Fibroblast of lung (primary cell): ENCODE results near the gene FBXW5. TPM values are rescaled to one million over a fixed set of nuclear protein-coding genes. Genes with fewer than 3 reads are reported as not detected.

Source experiments
- DNase-seq, 2 donors: peaks; one replicate each; pipeline versions ENCODE4 v3.0.0 to v3.0.0-alpha.2; 2010; ENCODE audit warnings: low read depth in 2 of 2
- H2AFZ ChIP-seq: 2 replicates; pipeline ENCODE4 v1.5.1; 2012; ENCODE audit warnings: low read length, control low read depth, inconsistent platforms
- H3K27ac ChIP-seq: 2 replicates; pipeline ENCODE4 v1.5.1; 2011; ENCODE audit warnings: low read length, control low read depth; ENCODE audit not compliant: insufficient read depth
- H3K27me3 ChIP-seq: 2 replicates; pipeline ENCODE4 v1.5.1; 2011; ENCODE audit warnings: mild to moderate bottlenecking, low read length; ENCODE audit not compliant: control insufficient read depth, insufficient read depth
- H3K36me3 ChIP-seq: 2 replicates; pipeline ENCODE4 v1.5.1; 2011; ENCODE audit warnings: low read length; ENCODE audit not compliant: control insufficient read depth, insufficient read depth
- H3K4me1 ChIP-seq: 2 replicates; pipeline ENCODE4 v1.5.1; 2011; ENCODE audit warnings: low read length; ENCODE audit not compliant: control insufficient read depth, insufficient read depth; ENCODE audit errors: extremely low read depth
- H3K4me2 ChIP-seq: 2 replicates; pipeline ENCODE4 v1.5.1; 2011; ENCODE audit warnings: low read length, control low read depth; ENCODE audit not compliant: insufficient read depth; ENCODE audit errors: extremely low read depth
- H3K4me3 ChIP-seq, 4 experiments: fragments of 200-600 bp in 1 of 4; sonication (generic) in 1 of 4; replicated peaks in 1 of 4; 2 replicates each; pipeline ENCODE4 v1.5.1; 2011 to 2016; ENCODE audit warnings: low read length in 4 of 4, low read depth in 3 of 4, mild to moderate bottlenecking in 3 of 4, control low read depth in 2 of 4, inconsistent platforms in 1 of 4, mixed read lengths in 1 of 4; ENCODE audit not compliant: insufficient read depth in 1 of 4; ENCODE audit errors: control extremely low read depth in 1 of 4
- H3K79me2 ChIP-seq: 2 replicates; pipeline ENCODE4 v1.5.1; 2012; ENCODE audit warnings: mild to moderate bottlenecking, low read length, inconsistent platforms; ENCODE audit not compliant: control insufficient read depth, insufficient read depth
- H3K9ac ChIP-seq: 2 replicates; pipeline ENCODE4 v1.5.1; 2011; ENCODE audit warnings: mild to moderate bottlenecking, low read length, control low read depth; ENCODE audit not compliant: insufficient read depth
- H3K9me3 ChIP-seq: 2 replicates; pipeline ENCODE4 v1.5.1; 2012; ENCODE audit warnings: low read depth, low read length; ENCODE audit not compliant: control insufficient read depth, insufficient read depth
- H4K20me1 ChIP-seq: 2 replicates; pipeline ENCODE4 v1.5.1; 2011; ENCODE audit warnings: low read length; ENCODE audit not compliant: control insufficient read depth, insufficient read depth; ENCODE audit errors: extremely low read depth
- EZH2 ChIP-seq: IDR thresholded peaks from 2 replicates; pipeline ENCODE4 v1.5.1; 2012; ENCODE audit warnings: low read length, control low read depth, mild to moderate bottlenecking; ENCODE audit errors: missing control alignments
- polyA plus RNA-seq, 2 donors: library from polyadenylated mRNA; depleted of rRNA in 1 of 2; stranded (reverse) in 1 of 2; unstranded in 1 of 2; fragments of >200 nt; gene quantifications; 2 replicates each; pipeline ENCODE4 v1.2.1, GENCODE V29; 2011 to 2012; ENCODE audit warnings: missing spikeins in 1 of 2
- total RNA-seq: library from RNA; depleted of rRNA; stranded (reverse); fragments of >200 nt; gene quantifications from 2 replicates; pipeline ENCODE4 v1.2.1, GENCODE V29; 2014
- TF ChIP-seq, protein P1 (sequence below), 2 donors: IDR thresholded peaks in 1 of 2; conservative IDR thresholded peaks in 1 of 2; 1 replicate in 1 of 2; 2 replicates in 1 of 2; pipeline ENCODE4 v1.5.1; 2011 to 2012; ENCODE audit warnings: low read length in 2 of 2, control low read depth in 1 of 2, inconsistent platforms in 1 of 2, low read depth in 1 of 2, mild to moderate bottlenecking in 1 of 2

Gene FBXW5
- total and polyA plus RNA-seq, 2 donors (not counting 1 experiment from before 2014, with no cell fraction given): 31.3 to 166 TPM

DNA sequence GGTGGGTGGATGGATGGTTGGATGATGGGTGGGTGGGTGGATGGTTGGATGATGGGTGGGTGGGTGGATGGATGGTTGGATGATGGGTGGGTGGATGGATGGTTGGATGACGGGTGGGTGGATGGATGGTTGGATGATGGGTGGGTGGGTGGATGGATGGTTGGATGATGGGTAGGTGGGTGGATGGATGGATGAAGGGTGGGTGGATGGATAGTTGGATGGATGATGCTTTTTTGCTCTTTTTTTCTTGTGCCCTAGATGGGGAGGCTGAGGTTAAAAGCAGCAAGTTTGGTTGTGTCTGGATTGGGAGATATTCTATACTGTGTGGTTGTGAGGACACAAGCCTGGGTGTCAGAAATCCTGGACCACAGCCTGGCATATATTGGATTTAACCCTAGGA is 12.9 kb upstream of the FBXW5 start:
- Histone ChIP-seq H2AFZ (no peak overlapping the region), H3K27ac (no peak overlapping the region), H3K9me3 (no peaks in the 10 kb centered on the region), H3K4me3 (no peak overlapping the region), H3K36me3 (no peaks in the 10 kb centered on the region), H3K4me1 (no peaks in the 10 kb centered on the region), H3K9ac (no peak overlapping the region), H3K79me2 (no peaks in the 10 kb centered on the region), H3K4me2 (no peak overlapping the region), H3K27me3 (no peaks in the 10 kb centered on the region), H4K20me1 (no peaks in the 10 kb centered on the region)
- DNase-seq: no peak
- TF ChIP-seq, protein P1, sequence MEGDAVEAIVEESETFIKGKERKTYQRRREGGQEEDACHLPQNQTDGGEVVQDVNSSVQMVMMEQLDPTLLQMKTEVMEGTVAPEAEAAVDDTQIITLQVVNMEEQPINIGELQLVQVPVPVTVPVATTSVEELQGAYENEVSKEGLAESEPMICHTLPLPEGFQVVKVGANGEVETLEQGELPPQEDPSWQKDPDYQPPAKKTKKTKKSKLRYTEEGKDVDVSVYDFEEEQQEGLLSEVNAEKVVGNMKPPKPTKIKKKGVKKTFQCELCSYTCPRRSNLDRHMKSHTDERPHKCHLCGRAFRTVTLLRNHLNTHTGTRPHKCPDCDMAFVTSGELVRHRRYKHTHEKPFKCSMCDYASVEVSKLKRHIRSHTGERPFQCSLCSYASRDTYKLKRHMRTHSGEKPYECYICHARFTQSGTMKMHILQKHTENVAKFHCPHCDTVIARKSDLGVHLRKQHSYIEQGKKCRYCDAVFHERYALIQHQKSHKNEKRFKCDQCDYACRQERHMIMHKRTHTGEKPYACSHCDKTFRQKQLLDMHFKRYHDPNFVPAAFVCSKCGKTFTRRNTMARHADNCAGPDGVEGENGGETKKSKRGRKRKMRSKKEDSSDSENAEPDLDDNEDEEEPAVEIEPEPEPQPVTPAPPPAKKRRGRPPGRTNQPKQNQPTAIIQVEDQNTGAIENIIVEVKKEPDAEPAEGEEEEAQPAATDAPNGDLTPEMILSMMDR (conservative IDR thresholded peaks at IDR 0.05 in 1 of 2, IDR thresholded peaks at IDR 0.05 in 1 of 2; ENCODE audit: low read depth in 1 of 2, low read length in 2 of 2): no peak
- no peak for TF ChIP-seq EZH2

DNA sequence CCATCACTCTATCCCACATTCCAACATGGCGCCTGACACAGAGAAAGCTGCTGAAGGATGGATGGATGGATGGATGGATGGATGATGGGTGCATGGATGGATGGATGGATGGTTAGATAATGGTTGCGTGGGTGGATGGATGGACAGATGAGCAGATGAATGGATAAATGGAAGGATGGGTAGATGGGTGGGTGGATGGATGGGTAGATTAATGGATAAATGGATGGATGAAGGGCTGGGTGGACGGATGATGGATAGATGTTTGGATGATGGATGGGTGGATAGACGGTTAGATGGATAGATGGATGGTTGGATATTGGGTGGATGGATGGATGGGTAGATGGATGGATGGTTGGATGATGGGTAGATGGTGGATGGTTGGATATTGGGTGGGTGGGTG is 12.1 kb upstream of the FBXW5 start:
- H3K9ac ChIP-seq: no peak overlapping the region

DNA sequence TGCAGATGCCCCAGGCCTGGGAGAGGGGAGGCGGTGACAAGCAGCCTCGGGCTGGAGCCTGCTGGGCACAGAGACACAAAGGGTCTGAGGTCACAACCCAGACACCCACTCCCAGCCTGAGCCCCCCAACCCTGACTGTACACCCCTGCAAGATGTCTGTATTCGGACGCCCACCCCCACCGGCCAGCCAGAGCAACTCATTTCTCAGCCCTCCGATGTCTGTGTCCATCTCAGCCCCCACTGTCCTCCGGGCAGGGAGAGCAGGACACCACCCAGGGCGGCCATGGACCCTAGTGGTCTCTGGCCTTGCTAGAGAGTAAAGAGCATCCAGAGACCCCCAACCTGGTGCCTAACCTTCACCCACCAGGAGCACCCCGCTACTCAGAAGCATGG is 11.4 kb upstream of the FBXW5 start:
- no peak overlapping the region for H3K27ac ChIP-seq
- no peaks in the 10 kb centered on the region for H3K4me1 ChIP-seq
- H2AFZ ChIP-seq: no peak overlapping the region
- H3K4me3 ChIP-seq: no peak overlapping the region
- no peaks in the 10 kb centered on the region for H3K36me3 ChIP-seq
- no peaks in the 10 kb centered on the region for H3K79me2 ChIP-seq
- H3K9me3 ChIP-seq: no peaks in the 10 kb centered on the region
- no peak for DNase-seq
- H3K9ac ChIP-seq: no peak overlapping the region
- H3K4me2 ChIP-seq: no peak overlapping the region
- no peak for TF ChIP-seq EZH2
- TF ChIP-seq, protein P1 (conservative IDR thresholded peaks at IDR 0.05 in 1 of 2, IDR thresholded peaks at IDR 0.05 in 1 of 2; ENCODE audit: low read depth in 1 of 2, low read length in 2 of 2): no peak
- no peaks in the 10 kb centered on the region for H4K20me1 ChIP-seq
- H3K27me3 ChIP-seq: no peaks in the 10 kb centered on the region

More for the DNA sequence above, 12.1 kb upstream of the FBXW5 start:
- Histone ChIP-seq H3K27ac (no peak overlapping the region), H3K36me3 (no peaks in the 10 kb centered on the region), H2AFZ (no peak overlapping the region), H3K4me1 (no peaks in the 10 kb centered on the region), H3K4me2 (no peak overlapping the region), H4K20me1 (no peaks in the 10 kb centered on the region), H3K27me3 (no peaks in the 10 kb centered on the region), H3K4me3 (no peak overlapping the region), H3K9me3 (no peaks in the 10 kb centered on the region), H3K79me2 (no peaks in the 10 kb centered on the region)
- DNase-seq: no peak
- TF ChIP-seq, protein P1 (conservative IDR thresholded peaks at IDR 0.05 in 1 of 2, IDR thresholded peaks at IDR 0.05 in 1 of 2; ENCODE audit: low read depth in 1 of 2, low read length in 2 of 2): no peak
- TF ChIP-seq EZH2: no peak
